Measurements from ENCODE around the gene NQO2.
"Not testable (repeated sequence)": the region's sequence is repeated elsewhere in the genome, so short reads cannot be mapped to it uniquely, and the experiment has no call there.

The NQO2 gene

DNA sequence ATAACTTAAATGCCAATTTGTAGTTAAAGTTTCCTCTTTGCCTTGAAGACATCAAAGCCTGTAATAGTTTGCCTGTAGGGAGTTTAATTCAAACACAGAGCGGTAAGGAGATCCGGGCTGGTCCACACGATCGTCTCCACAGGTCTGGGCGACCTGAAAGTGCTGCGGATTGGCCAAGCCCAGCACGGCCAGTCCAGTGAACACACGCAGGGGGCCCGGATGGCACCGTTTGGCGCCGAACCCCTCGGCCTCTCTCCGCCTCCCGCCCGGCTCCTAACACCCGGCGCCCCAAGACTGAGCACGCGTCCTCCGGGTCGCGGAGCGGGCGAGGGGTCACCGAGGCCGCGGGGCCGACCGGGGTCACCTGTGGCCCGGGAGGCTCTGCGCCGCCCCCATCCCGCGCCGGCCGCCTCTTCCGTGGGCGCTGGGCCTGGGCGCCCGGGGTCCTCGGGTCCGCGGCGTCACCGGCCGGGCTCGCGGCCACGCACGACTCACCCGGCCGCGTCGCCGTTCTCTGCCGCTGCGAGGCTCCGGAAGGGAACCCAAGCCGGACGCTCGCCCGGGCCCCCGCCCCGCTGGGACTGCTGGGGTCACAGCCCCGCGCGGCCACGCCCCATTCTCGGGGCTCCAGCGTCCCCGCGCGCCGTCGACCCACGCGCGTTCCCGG is 28.8 kb upstream of the NQO2 start:
- DNase-seq (ENCODE audit: low read depth) = peak; percentile 84
- Histone ChIP-seq H3K4me1 (ENCODE audit: control insufficient read depth, insufficient read depth, low read length) (peaks cover 3% of the 10 kb centered on the region), H3K9me3 (ENCODE audit: control insufficient read depth, low read length) (no peaks in the 10 kb centered on the region), H3K4me3 (ENCODE audit: low read length) (peak overlapping the region; percentile 86), H3K36me3 (ENCODE audit: control insufficient read depth, insufficient read depth, low read length, severe bottlenecking) (peaks cover 6% of the 10 kb centered on the region), H3K9ac (ENCODE audit: low read length) (peak overlapping the region; percentile 93), H3K27me3 (replicated peaks; ENCODE audit: control insufficient read depth, insufficient read depth, low read length) (no peaks in the 10 kb centered on the region)

DNA sequence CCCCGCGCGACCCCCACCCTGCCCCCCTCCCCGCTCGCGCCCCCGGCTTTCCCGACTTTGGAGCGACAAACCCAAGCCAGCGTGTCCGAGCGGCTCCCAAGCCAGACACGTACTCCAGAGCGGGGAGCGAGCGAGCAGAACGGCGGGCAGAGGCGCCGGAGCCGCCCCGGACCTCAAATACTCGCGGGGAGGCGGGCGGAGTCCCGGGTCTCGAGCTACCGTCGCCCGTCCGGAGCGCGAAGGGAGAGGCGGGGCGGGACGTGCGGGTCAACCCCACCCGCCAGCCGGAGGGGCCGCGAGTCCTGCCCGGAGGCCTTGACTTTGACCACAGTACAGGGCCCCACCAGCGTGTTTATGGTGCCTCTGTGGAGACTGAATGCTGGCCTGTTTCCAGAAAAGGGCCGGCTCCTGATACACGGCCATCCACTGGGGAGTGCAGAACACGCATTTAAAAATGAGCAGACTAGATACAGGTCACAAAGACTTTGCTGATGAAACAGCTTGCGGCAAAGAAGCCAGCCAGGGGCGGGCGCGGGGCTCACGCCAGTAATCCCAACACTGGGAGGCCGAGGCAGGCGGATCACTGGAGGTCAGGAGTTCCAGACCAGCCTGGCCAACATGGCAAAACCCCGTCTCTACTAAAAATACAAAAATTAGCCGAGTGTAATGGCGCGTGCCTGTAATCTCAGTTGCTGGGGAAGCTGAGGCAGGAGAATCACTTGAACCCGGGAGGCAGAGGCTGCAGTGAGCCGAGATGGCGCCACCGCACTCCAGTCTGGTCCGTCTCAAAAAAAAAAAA is 28.1 kb upstream of the NQO2 start, which contains the start of gene SERPINB6:
TSS of gene SERPINB6 (minus strand) at position 148 of the 799 bp plus-strand sequence. CDS start 12,235 bp downstream, outside the sequence.
- DNase-seq (ENCODE audit: low read depth) = peak; percentile 87

DNA sequence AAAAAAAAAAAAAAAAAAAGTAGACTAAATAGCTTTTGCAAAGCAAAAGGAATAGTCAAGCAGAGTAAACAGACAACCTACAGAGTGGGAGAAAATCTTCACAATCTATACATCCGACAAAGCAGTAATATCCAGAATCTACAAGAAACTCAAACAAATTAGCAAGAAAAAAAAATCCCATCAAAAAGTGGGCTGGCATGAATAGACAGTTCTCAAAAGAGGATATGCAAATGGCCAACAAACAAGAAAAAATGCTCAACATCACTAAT is 27.5 kb upstream of the NQO2 start:
- Histone ChIP-seq H3K9ac (ENCODE audit: low read length) (peak overlapping the region; percentile 93), H3K4me1 (ENCODE audit: control insufficient read depth, insufficient read depth, low read length) (peaks cover 14% of the 10 kb centered on the region), H3K4me3 (ENCODE audit: low read length) (peak overlapping the region; percentile 86)
- not testable (repeated sequence) for H3K9me3 ChIP-seq (ENCODE audit: control insufficient read depth, low read length); DNase-seq (ENCODE audit: low read depth); H3K27me3 ChIP-seq (replicated peaks; ENCODE audit: control insufficient read depth, insufficient read depth, low read length); H3K36me3 ChIP-seq (ENCODE audit: control insufficient read depth, insufficient read depth, low read length, severe bottlenecking)

More for the DNA sequence above, 28.1 kb upstream of the NQO2 start, which contains the start of gene SERPINB6:
- peak within 1 kb of the TSS; percentile 86 for H3K4me3 ChIP-seq (ENCODE audit: low read length)
- peak within 1 kb of the TSS; percentile 93 for H3K9ac ChIP-seq (ENCODE audit: low read length)
- no peaks in the 10 kb centered on the region for H3K27me3 ChIP-seq (replicated peaks; ENCODE audit: control insufficient read depth, insufficient read depth, low read length)
- peaks cover 6% of the 10 kb centered on the region for H3K36me3 ChIP-seq (ENCODE audit: control insufficient read depth, insufficient read depth, low read length, severe bottlenecking)
- H3K4me1 ChIP-seq (ENCODE audit: control insufficient read depth, insufficient read depth, low read length) = peaks cover 9% of the 10 kb centered on the region
- no peaks in the 10 kb centered on the region for H3K9me3 ChIP-seq (ENCODE audit: control insufficient read depth, low read length)

DNA sequence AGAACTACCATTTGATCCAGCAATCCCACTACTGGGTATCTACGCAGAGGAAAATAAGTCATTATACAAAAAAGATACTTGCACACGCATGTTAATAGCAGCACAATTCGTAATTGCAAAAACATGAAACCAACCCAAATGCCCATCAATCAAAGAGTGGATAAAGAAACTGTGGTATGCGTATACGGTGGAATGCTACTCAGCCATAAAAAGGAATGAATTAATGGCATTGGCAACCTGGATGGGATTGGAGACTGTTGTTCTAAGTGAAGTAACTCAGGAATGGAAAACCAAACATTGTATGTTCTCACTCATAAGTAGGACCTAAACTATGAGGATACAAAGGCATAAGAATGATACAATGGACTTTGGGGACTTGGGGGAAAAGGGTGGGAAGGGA is 27.0 kb upstream of the NQO2 start:
- H3K4me1 ChIP-seq (ENCODE audit: control insufficient read depth, insufficient read depth, low read length) = peaks cover 14% of the 10 kb centered on the region
- DNase-seq (ENCODE audit: low read depth); H3K9me3 ChIP-seq (ENCODE audit: control insufficient read depth, low read length); H3K9ac ChIP-seq (ENCODE audit: low read length); H3K4me3 ChIP-seq (ENCODE audit: low read length); H3K36me3 ChIP-seq (ENCODE audit: control insufficient read depth, insufficient read depth, low read length, severe bottlenecking); H3K27me3 ChIP-seq (replicated peaks; ENCODE audit: control insufficient read depth, insufficient read depth, low read length): not testable (repeated sequence)

DNA sequence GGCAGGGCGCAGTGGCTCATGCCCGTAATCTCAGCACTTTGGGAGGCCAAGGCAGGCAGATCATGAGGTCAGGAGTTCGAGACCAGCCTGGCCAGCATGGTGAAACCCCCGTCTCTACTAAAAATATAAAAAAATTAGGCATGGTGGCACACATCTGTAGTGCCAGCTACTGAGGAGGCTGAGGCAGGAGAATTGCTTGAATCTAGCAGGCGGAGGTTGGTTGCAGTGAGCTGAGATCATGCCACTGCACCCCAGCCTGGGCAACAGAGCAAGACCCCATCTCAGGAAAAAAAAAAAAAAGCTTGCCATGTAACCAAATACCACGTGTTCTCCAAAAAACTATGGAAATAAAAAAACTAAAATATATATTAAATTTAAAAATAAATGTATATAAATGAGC is 26.5 kb upstream of the NQO2 start:
- H3K27me3 ChIP-seq (replicated peaks; ENCODE audit: control insufficient read depth, insufficient read depth, low read length); H3K36me3 ChIP-seq (ENCODE audit: control insufficient read depth, insufficient read depth, low read length, severe bottlenecking); H3K9me3 ChIP-seq (ENCODE audit: control insufficient read depth, low read length); H3K9ac ChIP-seq (ENCODE audit: low read length); H3K4me3 ChIP-seq (ENCODE audit: low read length); DNase-seq (ENCODE audit: low read depth): not testable (repeated sequence)
- H3K4me1 ChIP-seq (ENCODE audit: control insufficient read depth, insufficient read depth, low read length) = peaks cover 14% of the 10 kb centered on the region

DNA sequence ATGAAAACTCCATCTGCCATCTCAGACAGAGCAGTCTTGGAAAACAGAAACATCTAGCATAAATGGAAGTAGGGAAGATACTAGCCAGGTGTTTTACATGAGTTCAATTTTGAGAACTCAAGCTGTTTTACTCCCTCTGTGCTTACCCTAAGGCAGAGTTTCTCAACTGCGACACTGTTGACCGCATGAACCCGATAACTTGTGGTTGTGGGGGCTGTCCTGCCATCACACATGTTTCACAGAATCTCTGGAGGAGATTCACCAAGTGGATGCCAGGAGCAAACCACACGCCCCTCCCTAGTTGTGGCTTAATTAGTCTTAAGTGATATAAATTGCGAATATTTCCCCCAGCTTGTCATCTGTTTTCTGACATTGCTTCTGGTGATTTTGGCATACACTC is 26.0 kb upstream of the NQO2 start:
- Histone ChIP-seq H3K9ac (ENCODE audit: low read length) (no peak overlapping the region), H3K9me3 (ENCODE audit: control insufficient read depth, low read length) (no peaks in the 10 kb centered on the region), H3K4me1 (ENCODE audit: control insufficient read depth, insufficient read depth, low read length) (peaks cover 14% of the 10 kb centered on the region), H3K4me3 (ENCODE audit: low read length) (no peak overlapping the region), H3K27me3 (replicated peaks; ENCODE audit: control insufficient read depth, insufficient read depth, low read length) (no peaks in the 10 kb centered on the region), H3K36me3 (ENCODE audit: control insufficient read depth, insufficient read depth, low read length, severe bottlenecking) (no peaks in the 10 kb centered on the region)
- no peak for DNase-seq (ENCODE audit: low read depth)

DNA sequence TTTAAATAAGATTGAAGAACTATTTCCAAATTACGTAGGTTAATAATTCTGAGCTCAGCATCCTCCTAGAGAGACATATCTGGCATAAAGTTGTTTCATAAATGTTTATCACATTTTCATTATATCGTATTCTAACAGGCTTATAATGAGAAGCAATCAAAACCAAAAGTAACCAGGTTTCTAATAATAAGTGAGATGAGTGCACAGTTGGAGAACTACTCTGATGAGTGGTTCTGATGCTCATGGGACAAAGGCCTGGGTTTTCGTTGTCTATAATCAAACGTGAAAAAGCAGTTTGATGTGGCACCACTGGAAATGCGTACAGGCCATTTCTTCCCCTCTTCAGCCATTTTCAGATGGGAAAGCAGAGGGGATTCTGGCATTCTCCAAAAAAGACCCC is 23.6 kb upstream of the NQO2 start:
- DNase-seq (ENCODE audit: low read depth) = no peak
- H3K4me3 ChIP-seq (ENCODE audit: low read length) = no peak overlapping the region
- peaks cover 11% of the 10 kb centered on the region for H3K4me1 ChIP-seq (ENCODE audit: control insufficient read depth, insufficient read depth, low read length)
- no peaks in the 10 kb centered on the region for H3K9me3 ChIP-seq (ENCODE audit: control insufficient read depth, low read length)
- no peaks in the 10 kb centered on the region for H3K36me3 ChIP-seq (ENCODE audit: control insufficient read depth, insufficient read depth, low read length, severe bottlenecking)
- H3K27me3 ChIP-seq (replicated peaks; ENCODE audit: control insufficient read depth, insufficient read depth, low read length) = no peaks in the 10 kb centered on the region
- H3K9ac ChIP-seq (ENCODE audit: low read length) = no peak overlapping the region

DNA sequence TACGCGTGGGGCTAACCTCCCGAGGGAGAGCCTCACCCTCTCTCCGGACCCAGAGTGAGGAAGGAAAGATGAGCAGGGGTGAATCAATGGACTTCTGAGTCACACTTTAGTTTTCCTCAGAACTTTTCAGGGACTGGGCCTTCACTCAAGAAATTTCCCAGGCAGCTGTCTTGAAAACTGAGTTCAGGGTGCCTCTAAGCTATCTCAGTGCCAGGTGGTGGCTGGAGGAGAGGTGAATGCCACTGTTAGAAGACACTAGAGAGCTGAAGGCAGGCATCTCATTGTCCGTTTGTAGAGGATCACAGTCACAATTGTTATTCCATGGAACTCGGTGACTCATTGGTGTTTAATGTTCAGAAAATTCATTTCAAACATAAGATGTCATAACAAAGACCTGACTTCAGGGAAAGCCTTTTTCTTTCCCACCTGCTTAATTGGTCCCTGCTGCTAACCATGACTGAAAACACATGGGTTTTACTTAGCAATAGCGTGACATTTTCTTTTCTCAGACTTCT is 23.1 kb upstream of the NQO2 start:
- Histone ChIP-seq H3K36me3 (ENCODE audit: control insufficient read depth, insufficient read depth, low read length, severe bottlenecking) (no peaks in the 10 kb centered on the region), H3K27me3 (replicated peaks; ENCODE audit: control insufficient read depth, insufficient read depth, low read length) (no peaks in the 10 kb centered on the region), H3K4me3 (ENCODE audit: low read length) (no peak overlapping the region), H3K4me1 (ENCODE audit: control insufficient read depth, insufficient read depth, low read length) (peaks cover 17% of the 10 kb centered on the region), H3K9me3 (ENCODE audit: control insufficient read depth, low read length) (no peaks in the 10 kb centered on the region), H3K9ac (ENCODE audit: low read length) (no peak overlapping the region)
- DNase-seq (ENCODE audit: low read depth) = peak; percentile 84

DNA sequence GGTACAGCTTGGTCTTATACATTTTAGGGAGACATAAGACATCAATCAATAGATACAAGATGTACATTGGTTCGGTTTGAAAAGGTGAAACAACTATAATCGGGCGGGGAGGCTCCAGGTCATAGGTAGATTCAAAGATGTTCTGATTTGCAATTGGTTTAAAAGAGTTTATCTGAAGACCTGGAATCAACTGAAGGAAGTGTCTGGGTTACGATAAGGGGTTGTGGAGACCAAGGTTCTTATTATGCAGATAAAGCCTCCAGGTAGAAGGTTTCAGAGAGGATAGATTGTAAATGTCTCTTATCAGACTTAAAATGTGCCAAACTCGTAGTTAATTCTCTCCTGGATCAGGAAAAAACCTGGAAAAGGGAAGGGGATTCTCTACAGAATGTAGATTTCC is 22.4 kb upstream of the NQO2 start:
- Histone ChIP-seq H3K36me3 (ENCODE audit: control insufficient read depth, insufficient read depth, low read length, severe bottlenecking) (no peaks in the 10 kb centered on the region), H3K27me3 (replicated peaks; ENCODE audit: control insufficient read depth, insufficient read depth, low read length) (no peaks in the 10 kb centered on the region), H3K9me3 (ENCODE audit: control insufficient read depth, low read length) (no peaks in the 10 kb centered on the region), H3K9ac (ENCODE audit: low read length) (no peak overlapping the region), H3K4me1 (ENCODE audit: control insufficient read depth, insufficient read depth, low read length) (peaks cover 24% of the 10 kb centered on the region), H3K4me3 (ENCODE audit: low read length) (no peak overlapping the region)
- no peak for DNase-seq (ENCODE audit: low read depth)

DNA sequence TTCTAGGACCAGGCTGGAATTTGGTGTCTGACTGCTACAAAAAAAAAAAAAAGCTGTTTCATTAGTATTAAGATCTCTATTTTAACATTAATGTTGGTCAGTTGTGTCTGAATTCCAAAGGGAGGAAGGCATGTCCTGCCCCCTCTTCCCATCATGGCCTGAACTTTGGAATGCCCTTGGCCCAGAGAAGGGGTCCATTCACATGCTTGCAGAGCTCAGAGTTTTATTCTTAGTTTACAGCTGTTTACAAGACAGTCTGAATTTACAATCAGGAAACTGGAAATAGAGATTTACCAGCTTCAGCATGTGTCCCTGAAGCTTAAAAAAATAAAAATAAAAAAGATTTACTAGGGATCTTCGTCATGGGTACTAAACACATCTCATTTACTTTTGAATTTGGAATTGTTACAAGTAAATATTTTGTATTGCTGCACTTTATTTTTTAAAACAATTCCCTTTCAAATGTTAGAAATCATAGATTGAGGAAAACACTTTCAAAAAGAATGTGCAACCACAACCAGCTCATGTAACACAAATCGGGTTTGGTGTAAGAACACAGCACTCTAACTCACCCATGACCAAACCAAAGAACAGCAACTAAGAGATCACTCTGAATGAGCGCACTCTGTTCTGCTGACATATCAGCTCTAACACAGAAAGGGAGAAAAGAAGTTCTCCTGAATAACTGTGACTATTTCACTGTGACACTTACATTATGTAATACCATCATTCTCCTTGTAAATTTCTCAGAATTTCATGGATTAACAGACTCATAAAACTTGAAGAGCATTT is 21.7 kb upstream of the NQO2 start:
- Histone ChIP-seq H3K4me3 (ENCODE audit: low read length) (no peak overlapping the region), H3K9ac (ENCODE audit: low read length) (no peak overlapping the region), H3K4me1 (ENCODE audit: control insufficient read depth, insufficient read depth, low read length) (peaks cover 30% of the 10 kb centered on the region), H3K9me3 (ENCODE audit: control insufficient read depth, low read length) (no peaks in the 10 kb centered on the region), H3K36me3 (ENCODE audit: control insufficient read depth, insufficient read depth, low read length, severe bottlenecking) (no peaks in the 10 kb centered on the region), H3K27me3 (replicated peaks; ENCODE audit: control insufficient read depth, insufficient read depth, low read length) (no peaks in the 10 kb centered on the region)
- DNase-seq (ENCODE audit: low read depth) = peak; percentile 66

DNA sequence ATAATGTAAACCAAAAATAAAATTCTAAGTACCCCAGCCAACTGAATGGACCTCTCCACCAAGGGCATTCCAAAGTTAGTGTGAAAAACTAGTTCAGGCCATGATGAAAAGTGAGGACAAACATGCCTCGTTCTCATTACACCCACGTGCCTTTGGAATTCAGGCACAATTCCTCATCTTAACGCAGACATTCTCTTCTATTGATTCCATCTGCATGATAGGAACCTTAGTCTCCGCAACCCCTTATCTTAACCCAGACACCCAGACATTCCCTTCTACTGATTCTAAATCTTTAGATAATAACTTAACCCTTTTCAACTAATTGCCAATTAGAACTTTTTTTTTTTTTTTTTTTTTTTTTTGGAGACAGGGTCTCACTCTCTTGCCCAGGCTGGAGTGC is 20.8 kb upstream of the NQO2 start:
- peaks cover 30% of the 10 kb centered on the region for H3K4me1 ChIP-seq (ENCODE audit: control insufficient read depth, insufficient read depth, low read length)
- H3K9me3 ChIP-seq (ENCODE audit: control insufficient read depth, low read length) = no peaks in the 10 kb centered on the region
- no peak for DNase-seq (ENCODE audit: low read depth)
- H3K36me3 ChIP-seq (ENCODE audit: control insufficient read depth, insufficient read depth, low read length, severe bottlenecking) = no peaks in the 10 kb centered on the region
- H3K4me3 ChIP-seq (ENCODE audit: low read length) = no peak overlapping the region
- H3K27me3 ChIP-seq (replicated peaks; ENCODE audit: control insufficient read depth, insufficient read depth, low read length) = no peaks in the 10 kb centered on the region
- H3K9ac ChIP-seq (ENCODE audit: low read length) = no peak overlapping the region
